Measurements from ENCODE around the gene SLC39A7.
"Not testable (repeated sequence)": the region's sequence is repeated elsewhere in the genome, so short reads cannot be mapped to it uniquely, and the experiment has no call there.

The SLC39A7 gene

DNA sequence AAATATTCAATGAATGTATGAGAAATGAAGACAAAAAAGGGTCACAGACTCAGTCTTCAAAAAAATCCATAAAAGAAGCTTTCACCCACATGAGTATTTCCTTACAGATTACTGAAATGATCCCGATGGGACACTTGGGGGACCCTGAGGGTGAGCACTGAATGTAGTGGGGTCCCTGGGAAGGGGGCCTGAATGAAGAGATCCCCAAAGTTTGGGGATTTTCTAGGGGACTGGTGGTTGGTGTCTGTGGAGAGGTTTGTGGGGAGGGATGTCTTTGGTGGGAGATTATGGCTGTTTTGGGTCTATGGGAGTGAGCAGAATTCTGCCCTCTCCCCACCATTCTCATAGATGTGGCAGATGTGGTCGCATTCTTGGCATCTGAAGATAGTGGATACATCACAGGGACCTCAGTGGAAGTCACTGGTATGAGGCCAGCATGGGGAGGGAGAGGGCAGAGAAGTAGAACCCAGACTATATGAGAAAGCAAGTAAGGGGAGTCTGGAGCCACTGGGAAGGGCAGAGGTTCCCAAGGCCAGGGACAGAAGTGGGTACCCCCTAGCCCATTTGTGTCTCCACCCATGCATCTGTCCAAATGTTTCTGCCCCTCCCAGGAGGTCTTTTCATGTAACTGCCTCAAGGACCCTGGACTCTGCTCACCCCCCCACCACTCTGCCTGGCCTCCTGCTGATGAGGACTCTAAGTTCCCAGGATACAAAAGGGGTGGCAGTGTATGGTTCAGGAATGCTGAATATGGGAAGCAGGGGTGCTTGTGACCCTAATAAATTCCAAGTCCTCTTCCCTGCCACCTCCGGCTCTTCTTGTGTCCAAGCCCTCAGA lies 5.6 kb downstream of the SLC39A7 start:
- no peak for DNase-seq

DNA sequence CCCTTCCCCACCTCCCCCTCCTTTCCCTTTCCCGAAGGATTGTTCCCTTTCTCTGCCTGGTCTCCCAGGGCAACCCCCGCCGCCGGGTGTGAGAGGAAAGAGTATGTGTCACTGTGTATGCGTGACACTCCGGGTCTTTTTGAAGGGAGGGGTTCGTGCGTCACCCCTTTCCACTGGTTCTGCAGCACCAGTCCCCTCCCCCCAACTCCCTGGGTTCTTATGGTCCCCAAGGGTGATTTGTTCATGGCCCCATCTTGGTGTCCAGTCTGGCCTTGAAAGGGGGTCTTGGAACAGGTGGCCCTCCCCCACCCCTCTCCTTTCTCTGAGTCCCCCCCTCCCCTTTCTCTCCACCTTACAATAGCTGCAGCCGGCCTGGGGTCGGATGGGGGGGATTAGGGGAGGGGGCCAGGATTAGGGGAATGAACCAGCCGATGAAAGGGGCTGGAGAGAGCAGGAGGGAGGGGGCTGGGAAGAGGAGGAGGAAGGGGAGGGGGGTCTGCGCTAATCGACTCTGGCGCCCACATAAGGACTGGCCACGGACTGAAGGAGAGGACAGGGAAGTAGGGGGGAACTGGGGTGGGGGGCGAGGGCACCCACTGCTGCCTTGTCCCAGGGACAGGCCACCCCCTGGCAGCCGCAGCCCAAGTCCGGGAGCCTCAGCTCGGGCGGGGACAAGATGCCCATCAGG lies 6.3 kb downstream of the SLC39A7 start:
- DNase-seq, result no peak

- no peak for DNase-seq
Observed at GRCh38 chr6:33207552-33208090, 7.0 kb downstream of the SLC39A7 start.

DNA sequence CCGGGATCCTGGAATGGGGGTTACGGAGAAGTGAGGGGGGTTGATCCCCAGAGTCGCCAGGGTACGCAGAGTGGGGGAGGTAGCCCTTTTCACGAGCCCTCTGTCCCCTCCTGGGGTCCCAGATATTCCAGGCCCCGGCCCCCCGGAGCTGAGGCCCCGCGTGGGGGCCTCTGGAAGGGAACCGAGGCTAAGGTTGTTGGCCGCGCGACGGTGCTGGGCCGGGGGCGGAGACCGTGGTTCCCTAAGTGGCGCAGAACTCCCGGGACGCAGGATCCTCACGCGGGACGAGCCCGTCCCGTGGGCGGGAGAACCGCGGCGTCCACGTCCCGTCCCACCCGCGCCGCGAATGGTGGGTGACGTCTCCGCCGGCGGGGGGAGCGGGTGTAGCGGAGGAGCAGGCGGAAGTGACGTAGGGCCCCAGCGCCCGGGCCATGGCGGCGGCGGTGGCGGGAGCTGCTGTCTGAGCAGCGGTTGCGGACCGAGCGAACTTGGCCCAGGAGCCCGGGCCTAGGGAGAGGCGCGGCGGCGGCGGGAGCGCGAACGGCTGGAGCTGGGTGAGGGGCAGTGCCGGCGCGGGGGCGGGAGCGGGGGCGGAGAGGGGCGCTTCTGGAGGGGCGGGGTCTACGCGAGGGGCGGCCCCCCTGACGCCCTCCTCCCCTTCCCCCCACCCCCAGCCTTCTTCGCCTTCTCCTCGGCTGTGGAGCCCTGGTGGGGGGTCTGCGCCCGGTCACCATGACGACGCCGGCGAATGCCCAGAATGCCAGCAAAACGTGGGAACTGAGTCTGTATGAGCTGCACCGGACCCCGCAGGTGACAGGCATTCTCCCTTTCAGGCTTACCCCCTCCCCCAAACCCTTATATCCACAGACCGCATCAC lies 7.7 kb downstream of the SLC39A7 start, which contains the start of gene RING1:
Gene RING1, plus strand, starts transcription at position 410 of the 877 bp plus-strand sequence. Its CDS starts 323 bp downstream, at position 733.
- peak; percentile 66 to 74 for DNase-seq

DNA sequence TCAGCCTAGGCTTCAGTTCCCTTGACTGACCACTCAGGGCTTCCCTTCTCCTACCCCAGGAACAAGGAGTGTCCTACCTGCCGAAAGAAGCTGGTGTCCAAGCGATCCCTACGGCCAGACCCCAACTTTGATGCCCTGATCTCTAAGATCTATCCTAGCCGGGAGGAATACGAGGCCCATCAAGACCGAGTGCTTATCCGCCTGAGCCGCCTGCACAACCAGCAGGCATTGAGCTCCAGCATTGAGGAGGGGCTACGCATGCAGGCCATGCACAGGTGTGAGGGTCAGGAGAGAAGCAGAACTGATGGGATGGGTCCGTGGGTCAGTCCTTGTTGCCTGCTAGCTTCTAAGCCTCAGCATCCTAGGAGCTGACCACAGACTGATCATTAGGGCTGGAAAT lies 9.2 kb downstream of the SLC39A7 start:
- DNase-seq, result no peak

DNA sequence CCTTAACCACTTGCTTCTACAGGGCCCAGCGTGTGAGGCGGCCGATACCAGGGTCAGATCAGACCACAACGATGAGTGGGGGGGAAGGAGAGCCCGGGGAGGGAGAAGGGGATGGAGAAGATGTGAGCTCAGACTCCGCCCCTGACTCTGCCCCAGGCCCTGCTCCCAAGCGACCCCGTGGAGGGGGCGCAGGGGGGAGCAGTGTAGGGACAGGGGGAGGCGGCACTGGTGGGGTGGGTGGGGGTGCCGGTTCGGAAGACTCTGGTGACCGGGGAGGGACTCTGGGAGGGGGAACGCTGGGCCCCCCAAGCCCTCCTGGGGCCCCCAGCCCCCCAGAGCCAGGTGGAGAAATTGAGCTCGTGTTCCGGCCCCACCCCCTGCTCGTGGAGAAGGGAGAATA lies 10.5 kb downstream of the SLC39A7 start:
- DNase-seq, result no peak

DNA sequence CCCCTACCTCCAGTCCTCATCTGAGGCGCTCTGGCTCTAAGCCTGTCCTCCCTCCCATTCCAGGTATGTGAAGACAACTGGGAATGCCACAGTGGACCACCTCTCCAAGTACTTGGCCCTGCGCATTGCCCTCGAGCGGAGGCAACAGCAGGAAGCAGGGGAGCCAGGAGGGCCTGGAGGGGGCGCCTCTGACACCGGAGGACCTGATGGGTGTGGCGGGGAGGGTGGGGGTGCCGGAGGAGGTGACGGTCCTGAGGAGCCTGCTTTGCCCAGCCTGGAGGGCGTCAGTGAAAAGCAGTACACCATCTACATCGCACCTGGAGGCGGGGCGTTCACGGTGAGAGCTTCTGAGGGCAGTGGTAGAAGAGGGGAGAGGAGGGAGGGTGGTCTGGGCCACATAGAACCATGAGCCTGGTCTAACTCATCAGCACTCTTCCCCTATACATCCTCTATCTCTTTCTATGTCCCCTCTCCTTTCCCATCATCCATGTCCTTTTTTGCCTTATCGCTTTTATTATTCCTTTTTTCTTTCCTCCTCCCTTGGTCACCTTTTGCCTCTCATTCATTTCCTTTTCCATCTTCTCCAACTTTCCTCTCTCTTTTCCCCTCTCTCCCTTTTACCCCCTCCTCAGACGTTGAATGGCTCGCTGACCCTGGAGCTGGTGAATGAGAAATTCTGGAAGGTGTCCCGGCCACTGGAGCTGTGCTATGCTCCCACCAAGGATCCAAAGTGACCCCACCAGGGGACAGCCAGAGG lies 11.2 kb downstream of the SLC39A7 start:
- no peak for DNase-seq

DNA sequence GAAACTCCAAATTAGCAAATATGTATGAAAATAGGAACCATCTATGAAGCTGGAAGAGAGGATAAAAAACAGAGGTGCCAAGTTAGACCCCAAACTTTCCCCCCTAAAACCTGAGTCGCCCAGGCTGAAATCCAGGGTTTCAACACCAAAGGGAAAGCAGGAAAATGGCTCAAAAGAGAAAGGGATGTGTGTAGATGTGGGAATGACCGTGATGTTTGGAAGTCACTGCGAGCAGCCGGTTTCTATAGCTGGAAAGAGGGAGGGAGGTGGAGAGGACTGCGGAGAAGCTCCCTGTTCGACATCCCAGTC lies 12.1 kb downstream of the SLC39A7 start:
- DNase-seq, result no peak

DNA sequence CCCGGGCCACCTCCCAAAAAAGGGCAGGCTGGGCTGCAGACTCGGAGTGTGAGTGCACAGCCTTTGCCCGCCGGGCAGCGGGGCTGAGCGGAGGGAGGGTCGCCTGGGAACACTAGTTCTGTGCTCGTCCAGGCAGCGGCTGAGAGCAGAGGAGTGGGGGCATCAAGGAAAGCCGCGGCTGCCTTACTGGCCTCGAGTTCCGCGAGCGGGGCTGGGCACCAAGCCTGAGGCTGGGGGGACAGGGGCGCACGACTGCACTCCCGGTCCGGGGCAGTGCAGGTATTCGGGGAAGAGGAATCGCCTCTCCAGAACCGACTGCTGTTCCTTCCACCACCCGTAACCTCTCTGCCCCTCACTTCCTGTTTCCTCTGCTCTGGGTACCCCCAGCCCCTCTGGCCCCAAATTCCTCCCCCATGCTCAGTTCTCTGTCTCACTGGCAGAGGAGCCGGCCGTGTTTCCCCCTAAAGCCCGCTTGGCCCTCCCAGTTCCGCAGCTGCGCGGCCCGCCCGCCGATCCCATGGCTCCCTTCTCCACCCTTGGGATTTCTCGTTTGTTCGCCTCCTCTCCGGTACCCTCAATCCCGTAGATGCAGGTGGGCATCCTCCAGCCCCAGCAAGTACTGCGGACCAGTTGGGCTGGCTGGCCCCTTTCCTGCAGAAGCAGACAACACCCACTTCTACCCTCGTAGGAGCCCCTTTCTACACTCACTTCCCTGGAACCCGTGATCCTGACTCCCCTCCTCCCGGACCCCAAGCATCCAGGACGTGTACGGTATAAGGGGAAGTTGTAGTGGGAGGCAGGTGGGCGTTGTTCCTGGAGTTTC lies 12.7 kb downstream of the SLC39A7 start:
- peak in 1 of 2 donors; percentile 70 for DNase-seq

DNA sequence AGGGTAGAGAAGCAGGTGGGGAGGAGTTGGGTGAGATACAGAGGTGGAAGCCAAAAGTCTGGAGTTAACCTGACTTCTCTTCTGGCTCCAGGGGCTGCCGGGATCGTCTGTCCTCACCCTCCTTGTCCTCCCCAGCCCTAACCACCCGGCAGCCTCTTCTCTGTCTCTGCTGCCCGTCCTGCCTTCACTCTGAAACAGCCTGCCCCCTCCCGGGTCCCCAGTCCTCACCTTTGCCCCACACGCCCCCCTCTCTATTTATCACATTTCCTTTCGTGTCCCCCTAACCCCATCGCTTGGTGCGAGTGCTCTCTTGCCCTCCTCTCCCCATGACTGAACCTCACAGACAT lies 13.3 kb downstream of the SLC39A7 start:
- DNase-seq, result no peak

DNA sequence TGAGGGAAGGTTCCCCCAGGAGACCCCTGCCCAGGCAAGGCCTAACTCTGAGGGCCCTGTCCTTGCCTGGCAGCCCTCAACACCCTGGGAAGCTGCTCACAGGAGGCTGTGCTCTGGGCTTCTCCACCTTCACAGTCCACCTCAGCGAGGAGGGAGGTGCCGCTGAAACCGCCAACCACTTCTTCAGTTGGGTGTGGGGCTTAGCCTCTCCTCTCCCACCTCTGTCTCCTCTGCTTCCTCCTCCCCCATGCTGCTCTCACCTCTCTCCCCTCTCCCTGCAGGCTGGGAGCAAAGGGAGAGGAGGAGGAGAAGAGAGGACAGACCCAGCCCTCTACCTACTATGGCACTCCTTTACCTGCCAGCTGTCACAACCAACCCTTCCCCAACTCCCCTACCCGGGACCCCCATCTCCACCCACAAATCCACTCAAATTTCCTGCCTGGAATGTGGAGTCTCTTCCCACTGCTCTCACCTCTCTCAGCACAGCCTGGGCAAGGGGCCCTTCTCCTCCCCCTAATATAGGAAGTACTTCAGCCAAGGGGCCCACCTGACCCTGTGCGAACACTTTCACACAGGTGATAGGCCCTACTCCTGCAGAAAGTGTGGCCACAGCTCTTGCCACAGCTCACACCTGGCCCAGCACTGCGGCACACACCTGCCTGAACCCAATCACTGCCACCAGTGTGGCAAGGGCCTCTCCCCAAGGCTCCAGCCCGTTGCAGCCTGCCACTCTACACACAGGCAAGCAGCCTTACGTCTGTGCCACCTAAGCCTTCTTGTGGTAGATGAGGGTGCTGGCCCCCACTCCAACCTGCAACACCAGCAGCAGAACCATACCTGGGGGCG lies 14.8 kb downstream of the SLC39A7 start:
- DNase-seq, result no peak

DNA sequence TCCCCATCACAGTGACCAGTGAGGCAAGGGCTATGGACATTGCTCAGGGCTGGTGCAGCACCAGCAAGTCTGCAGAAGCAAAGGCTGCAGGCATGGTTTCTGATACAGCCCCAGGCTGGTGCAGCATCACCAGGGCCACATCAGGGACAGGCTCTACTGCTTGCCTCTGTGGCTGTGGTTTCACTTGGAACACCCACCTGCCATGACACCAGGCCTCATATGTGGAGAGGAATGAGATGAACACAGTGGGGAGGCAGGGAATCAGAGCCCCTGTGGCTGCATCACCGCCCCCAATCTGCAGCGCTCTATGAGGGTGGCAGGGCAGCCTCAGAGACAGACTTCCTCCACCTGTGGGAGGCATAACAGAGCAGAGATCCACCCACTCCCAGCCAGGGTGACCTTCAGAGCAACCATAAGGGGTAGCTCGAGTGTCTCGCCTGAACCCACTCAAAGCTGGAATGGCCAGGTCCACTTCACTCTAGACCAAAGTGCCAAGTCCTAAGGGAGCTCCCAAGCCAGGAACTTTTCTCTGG lies 15.5 kb downstream of the SLC39A7 start:
- no peak for DNase-seq

- DNase-seq, result no peak
Observed at GRCh38 chr6:33217246-33217645, 16.6 kb downstream of the SLC39A7 start.

DNA sequence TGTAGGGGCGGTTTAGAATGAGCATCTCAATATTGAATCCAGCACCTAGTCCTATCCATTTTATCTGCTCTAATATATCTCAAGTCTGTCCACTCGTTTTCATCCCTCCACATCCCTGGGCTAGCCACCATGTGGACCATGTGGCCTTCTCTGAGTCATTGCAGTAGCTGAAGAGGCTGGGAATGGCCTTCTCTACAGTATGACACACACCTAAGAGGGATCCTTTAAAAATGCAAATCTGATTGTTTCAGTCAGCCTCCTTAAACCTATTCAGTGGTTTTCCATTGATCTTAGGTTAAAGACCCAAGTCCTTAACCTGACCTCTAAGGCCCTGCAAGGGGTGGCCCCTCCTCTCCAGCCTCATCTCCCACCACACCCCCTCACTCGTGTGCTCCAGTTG lies 17.0 kb downstream of the SLC39A7 start:
- no peak for DNase-seq

- not testable (repeated sequence) for DNase-seq
Observed at GRCh38 chr6:33226503-33227120, 25.9 kb downstream of the SLC39A7 start.

GRCh38 chr6:33235221-33235634 lies 34.6 kb downstream of the SLC39A7 start:
- DNase-seq, result no peak

GRCh38 chr6:33236328-33236727 lies 35.7 kb downstream of the SLC39A7 start:
- no peak for DNase-seq

GRCh38 chr6:33236852-33237251 lies 36.2 kb downstream of the SLC39A7 start:
- DNase-seq, result no peak

GRCh38 chr6:33237741-33238140 lies 37.1 kb downstream of the SLC39A7 start:
- no peak for DNase-seq

DNA sequence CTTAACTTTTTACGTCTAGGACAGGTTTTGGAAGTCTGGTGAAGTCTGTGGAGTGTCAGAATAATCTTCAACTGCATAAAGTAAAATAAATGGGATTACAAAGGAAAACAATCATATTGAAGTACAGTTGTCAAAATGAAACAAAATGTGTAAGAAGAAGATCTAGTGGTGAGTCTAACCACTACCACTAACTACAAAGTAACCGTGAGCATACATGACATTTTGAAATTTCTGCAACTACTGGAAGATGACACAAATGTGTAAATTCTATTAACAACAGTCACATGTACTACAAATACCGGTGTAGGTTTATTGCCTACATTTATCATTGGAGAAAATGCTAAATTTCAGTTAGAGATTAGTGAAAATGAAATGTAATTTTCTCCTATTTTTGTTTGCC lies 41.3 kb downstream of the SLC39A7 start:
- no peak for DNase-seq
